HL-60/S4 treated with phorbol 12-myristate 13-acetate at 8.2 ng/mL for 4 days and 3 days (cell line): Measurements from ENCODE around the gene SATB2.

Experiments
- in situ Hi-C: fragments of 300-500 bp; cut with MboI; formaldehyde crosslinking; loops from 2 replicates; pipeline ENCODE4 v1.15.0; 2022; ENCODE audit warnings: low sequenced_read_pairs

Gene SATB2

DNA sequence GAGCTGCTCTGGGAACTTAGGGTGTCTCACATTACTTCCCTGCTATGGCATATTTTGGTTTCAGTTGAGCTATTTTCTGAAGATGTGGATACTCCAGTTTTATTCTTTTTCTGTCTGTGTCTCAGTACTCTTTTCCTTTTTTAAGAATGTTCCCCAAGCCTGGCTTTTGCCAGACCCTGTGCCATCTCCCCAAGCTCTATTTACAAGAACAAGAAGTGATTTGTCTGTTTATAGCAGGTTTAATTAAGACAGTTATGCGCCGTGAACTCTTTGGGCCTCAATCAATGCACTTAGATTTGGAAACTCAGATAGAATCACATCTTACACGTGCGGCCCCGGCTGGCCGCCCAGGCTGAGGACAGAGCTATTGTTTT lies 8.9 kb upstream of the SATB2 start:
- in situ Hi-C loops: no loop called here

DNA sequence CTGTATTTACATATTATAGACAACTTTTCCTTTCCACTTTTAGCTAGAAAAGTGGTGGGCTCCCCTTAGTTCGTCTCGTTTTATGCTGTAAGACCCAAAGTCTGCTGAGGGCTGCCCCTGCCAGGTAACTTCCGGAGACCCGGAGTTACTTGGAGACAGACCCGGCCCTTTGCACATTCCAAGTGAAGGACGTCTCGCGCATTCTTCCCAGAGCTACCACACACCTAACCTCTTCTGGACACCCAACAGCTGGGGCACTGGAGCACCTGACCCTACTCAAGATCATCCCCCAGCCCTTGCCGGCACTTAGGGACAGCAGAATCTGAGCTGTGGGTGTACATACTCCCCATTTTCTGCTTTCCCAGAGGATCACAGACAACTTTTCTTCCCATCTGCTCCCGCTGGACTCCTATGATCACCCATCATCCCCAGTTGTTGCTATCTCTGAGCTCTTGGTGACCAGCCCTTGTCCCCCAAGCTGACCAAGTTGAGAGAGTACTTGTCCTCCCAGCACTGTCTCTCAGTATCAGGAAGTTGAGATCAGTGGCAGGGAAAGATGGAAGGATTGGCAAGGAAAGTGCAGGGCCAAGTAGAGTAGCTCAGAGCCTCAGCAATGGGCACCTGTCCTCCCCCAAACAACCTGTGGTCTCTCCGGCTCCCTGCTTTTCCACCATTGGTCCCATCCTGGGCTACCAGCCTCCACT lies 8.4 kb upstream of the SATB2 start:
- in situ Hi-C loops: no loop called here

DNA sequence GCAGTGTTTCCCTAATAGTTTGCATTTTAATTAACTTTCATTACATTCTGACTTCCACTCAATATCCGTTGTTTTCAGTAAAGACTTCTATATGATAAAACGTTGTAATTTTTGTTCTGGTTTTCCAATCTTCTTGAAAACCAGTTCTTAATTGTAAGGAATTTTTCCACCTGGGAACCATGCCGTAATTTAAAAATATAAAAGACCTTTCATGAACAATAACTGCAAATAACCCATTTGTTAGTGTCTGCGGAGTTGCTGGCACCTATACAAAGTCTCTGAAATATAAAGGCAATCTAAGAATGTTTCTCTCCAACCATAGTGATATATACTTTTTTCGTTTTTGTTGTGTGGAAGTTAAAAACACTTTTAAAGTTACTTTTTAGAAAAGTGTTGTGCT lies 7.7 kb upstream of the SATB2 start:
- in situ Hi-C loops: no loop called here

DNA sequence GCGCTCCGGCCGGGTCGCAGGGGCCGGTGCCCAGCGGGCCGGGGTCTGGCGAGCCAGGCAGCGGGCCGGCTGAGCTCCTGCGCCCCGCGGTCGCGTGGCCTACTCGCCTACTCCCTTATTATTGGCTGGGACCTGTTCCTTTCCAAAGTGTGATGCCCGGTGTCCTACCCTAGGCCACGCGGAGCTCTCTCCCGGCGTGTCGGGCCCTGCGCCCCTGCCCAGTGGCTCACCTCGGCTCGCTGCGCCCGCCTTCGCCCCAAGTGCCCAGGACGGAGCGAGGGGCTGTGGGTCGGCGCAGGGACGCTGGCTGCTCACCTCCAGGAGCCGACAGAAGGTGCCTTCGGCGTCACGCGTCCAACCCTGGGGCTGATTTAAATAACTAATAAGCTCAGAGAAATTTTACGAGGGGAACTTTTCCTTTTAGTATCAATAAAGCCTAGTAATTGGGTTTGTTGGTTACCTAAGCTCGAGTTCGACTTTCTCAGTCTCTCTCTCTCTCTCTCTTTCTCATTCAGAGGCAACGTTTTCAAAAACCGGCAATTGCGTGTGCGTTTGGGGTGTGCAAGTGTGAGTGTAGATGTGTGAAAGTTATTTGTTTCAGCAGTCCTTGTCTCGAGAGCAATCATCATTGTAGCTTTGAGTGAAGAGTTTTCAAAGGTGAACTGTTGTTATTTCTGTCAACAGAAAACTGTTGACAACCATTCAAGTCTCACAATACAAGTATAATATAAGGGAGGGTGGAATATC lies 7.0 kb upstream of the SATB2 start:
- in situ Hi-C loops: no loop called here

DNA sequence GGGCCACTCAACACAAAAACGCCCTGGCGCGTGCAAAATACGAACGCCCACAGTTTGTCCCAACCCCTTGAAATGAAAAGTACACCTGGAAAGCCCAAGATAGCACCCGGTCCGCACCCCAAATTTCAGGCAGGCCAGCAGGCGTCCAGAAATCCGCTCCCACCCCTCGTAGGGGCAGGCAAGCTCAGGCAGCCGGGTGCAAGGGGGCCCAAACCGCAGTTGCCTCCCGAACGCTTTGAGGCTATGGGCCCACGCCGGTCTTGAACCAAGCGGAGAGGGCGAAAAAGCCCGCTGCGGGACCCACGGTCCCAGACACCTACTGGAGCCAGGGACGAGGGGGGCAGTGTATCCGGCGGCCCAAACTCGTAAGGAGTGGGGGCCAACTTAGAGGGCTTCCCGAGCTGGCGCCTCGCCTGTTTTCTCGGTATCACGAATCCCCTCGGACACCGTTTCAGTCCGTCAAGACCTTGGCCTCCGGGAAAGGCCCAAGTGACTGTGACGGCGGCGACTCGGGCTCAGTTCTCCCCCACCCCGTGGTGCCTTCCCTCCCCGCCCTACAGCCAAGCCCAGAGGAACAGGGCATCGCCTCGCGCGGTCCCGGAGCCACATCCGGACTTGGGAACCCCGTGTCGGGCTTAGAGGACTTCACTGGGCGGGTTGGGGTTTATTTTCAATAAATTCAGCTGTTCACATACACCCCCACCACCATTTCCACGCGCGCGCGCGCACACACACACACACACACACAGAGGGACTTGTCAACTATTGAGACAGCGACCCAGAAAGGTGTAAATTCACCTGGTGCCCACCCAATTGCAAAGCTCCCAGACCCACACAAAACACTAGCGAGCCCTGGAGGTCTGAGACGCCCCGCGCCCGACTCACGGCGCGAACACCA lies 6.2 kb upstream of the SATB2 start:
- in situ Hi-C loops: no loop called here

DNA sequence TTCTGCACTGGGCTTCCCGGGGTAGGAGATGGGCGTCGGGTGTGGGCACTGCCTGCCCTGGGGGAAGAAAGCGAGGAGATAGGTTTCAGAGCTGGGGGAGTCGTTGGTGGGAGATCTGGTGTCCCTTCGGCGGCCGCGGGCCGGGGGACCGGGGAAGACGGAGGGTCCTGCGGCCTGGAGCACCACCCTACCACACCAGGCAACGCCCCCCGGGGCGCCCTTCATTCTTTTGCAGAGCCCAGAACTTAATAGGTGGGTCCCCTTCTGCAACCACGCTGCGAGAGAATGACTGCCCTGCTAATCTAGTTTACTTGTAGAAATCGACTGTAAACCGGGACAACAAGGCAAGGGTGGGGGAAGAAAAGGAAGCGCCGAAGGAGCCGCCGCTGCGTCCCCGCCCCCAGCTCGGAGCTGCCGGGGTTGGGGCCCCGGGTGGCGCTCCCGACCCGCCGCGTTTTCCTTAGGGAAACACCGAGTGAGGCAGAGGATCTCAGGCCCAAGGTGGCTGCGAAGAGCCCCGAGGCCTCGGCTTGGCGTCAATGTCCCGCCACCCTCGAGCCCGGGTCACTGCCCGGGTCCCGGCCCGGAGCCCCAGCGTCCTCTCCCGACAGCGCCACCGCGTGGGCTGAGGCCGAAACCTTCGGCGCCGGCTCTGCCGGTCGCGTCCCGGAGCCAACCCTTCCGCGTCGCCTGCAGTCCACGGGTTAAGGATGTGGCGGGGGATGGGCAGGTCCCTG lies 5.4 kb upstream of the SATB2 start:
- in situ Hi-C loops: no loop called here

DNA sequence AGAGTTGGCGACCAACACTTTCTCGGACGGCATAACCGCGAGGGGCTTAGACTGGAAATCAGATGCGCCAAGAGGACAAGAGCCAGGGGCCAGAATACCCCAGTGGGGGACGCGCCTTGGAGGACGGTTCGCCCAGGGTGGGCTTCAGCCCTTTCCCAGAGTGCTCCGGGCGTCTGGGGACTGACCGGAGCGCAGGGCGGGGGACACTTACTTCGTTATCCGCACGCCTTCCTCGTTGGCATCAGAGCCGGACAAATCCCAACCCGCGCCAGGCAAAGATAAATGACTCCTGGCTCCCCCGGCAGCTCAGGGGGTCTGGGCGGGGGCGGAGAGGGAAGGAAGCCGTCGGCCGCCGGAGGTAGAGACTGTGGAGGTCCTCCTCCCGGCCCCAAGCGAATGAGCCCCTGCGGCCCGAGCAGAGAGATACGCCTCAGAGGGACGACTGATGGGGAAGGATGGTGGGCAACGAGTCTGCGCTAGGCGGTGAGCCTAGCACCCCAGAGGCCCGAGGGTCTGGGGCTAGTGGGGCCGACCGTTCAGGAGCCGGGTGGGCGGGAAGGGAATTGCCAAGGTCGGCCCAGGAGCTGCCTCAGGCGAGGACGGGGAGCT lies 4.7 kb upstream of the SATB2 start:
- in situ Hi-C loops: no loop called here

DNA sequence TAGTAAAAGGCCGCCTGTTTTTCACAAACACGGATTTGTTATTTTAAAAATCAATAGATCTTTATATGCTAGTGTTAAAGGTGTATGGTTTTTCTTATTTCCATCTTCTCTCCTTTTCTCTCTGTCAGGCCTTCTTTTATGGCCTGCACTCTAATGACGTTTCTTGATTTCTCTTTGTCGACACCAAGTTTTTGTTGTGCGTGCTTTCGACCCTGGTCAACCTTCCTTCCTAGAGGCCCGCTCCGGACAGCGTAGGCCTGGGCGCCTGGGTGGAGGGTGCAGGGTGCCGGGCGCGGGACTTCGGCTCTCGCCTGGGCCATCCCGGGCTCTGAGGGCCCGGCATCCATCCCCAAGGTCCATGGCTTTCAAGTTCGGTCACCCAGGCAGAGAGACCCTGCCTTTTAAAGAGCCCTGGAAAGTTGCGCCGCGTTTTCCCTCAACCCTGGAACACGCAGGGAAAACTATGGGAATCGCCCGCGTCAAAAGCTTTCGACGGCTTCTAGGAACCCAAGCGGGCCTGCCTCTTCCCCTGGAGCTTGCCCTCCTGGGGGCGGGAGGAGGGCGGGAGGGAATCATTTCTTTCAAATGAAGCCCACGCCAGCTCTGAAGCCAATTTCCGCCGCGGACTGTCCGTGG lies 4.1 kb upstream of the SATB2 start:
- in situ Hi-C loops: no loop called here

DNA sequence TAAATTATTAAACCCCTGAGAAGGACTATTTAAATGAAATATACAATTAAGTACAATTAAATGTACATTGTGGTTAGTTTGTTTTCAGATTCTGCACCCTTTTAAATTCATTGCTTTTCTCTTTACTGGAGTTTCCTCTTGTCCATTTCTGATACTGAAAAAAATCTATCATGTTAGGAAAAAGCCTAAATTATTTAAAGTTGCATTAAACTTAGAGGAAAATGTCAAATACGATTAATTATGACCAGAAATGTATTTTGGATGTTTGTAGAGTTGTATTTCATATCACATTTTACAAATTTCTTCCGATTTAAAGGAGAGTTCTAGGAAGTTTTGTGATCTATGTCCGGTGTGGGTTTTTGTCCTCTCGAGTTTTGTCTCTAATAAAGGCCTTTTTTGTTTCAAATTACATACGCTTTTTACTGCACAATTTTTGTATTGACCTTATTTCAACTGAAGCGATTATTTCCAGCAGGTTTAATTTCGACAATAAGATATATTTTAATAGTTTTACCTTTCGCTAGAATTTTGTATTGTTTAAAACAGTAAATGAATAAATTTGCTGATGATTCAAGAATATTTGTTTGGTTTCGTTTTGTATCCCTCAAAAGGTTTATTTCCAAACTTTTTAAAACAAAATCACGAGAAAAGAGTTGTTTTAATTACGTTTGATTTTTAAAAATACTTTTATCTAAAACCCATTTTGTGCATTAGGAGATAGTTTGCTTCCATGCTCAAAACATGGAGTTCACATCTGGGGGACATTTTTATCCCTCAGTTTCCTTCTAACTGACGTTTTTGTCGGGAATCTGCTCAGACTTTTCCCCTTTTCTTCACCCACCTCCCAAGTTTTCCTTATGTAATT lies 3.3 kb upstream of the SATB2 start:
- in situ Hi-C loops: no loop called here

DNA sequence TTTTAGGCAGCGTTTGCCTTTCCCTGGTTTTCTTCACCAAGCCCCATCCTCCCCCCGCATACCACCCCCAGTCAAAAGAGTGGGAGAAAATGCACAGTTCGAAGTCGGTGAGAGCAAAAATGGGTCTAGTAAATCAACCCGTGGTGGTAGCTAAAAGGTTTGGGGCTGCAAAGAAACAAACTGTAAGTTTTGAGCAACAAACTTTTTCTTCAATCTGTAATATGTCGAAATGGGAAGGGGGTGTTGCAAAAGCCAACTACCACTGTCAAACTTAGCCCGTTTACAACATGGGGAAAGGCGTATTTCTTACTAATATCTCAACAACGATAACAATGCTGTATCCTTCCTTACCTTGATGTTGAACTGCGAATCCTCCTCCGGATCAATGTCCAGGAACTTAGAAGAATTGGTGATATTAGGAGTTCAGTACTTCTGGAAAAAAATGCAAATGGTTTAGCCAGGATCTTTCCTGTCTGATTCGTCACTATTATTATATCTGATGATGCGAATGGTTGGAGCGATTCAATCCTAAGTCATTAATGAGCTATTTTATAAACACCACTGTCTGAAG lies 2.4 kb upstream of the SATB2 start:
- in situ Hi-C loops: no loop called here

DNA sequence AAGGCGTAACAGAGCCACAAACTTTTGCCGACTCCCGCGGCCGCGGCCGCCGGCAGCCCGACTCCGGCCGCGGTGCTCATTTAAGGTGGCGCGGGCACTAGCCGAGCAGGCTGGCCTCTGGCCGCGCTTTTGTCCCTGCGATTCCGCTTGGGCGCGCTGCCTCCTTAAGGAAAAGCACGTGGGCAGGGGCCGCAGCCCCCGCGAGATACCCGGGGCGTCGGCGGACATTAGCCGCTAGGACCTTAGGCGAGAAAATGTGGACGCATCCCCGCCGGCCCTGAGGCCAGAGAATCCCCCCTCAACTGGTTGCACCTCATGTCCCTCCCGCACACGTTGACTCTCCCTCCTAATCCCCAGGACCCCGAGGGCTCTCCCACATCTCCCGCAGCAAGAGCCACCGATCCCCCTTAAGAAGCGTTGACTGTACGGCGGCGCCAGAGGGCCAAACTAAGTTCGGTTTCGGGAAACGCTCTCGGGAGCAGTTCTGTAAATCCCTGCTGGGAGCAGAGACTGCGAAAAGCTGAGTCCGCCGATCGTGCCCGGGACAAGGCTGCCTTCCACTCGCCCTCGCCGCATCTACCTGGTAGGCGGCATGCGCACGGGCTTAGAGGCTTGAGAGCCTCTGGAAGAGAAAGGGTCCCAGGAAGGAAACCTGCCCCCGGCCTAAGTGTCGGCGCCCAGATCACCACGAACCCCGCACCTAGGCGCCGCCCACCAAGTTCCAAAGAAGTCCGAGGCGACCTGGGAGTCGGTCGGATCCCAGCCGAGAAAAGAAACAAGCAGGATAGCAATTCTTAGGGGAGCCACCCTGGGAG lies 1.8 kb upstream of the SATB2 start:
- in situ Hi-C loops: no loop called here

DNA sequence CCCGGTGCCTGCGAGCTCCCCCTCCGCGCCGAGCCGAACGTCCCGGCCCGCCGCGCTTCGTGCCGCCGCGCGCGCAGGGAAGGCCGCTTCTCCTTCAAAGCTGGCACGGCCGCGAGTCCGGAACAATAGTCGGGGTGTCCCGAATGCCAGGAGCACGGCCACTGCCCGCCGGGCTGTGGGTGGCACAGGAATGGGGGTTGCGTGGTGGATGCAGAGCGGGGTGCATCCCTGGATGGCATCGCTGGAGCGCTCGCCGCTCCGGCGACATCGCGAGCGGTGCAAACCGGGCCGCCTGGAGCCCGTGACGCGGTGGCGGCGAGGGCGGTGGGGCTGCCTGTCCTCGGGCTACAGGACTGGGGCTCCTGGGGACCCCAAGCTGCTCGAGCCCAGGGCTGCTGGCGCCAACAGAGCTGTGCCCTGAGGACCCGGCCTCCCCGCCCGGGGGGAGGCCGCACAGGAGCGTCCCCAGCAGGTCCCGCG lies 1.1 kb upstream of the SATB2 start:
- in situ Hi-C loops: no loop called here

DNA sequence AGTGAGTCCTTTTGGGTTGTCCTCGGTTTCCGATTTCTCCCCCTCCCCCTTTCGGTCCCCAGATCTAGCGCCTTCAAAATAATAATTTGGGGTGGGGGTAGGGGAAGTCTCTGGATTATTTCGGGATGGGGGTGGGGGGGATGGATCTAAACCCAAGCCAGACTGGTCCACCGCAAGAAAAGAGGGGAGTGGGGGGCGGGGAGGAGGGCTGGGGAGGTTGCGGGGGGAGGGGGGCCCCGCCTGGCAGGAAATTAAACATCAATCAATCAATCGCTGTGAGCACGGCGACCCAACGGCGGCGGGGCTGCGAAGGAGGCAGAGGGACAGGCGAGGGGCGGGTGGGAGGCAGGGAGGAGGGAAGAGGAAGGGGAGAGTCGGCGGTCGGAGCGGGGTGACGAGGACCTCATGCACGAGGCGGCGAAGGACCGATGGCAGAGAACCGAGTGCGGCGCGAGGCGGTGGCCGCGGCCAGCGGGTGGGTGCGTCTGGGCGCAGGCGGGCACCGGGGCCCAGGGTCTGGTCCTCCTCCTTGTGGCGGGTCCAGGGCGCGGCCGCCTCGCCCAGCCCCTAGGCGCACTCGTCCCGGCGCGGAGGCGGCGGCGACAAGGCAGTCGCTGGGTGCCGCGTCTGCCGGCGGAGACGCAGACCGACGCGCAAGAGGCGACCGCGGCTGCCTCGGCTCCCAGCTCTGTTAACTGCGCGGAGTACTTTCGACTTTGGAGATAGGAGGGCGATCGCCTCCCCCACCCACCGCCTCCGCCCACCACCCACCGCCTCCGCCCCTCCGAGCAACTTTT lies 468 bp upstream of the SATB2 start:
- in situ Hi-C loops: no loop called here

DNA sequence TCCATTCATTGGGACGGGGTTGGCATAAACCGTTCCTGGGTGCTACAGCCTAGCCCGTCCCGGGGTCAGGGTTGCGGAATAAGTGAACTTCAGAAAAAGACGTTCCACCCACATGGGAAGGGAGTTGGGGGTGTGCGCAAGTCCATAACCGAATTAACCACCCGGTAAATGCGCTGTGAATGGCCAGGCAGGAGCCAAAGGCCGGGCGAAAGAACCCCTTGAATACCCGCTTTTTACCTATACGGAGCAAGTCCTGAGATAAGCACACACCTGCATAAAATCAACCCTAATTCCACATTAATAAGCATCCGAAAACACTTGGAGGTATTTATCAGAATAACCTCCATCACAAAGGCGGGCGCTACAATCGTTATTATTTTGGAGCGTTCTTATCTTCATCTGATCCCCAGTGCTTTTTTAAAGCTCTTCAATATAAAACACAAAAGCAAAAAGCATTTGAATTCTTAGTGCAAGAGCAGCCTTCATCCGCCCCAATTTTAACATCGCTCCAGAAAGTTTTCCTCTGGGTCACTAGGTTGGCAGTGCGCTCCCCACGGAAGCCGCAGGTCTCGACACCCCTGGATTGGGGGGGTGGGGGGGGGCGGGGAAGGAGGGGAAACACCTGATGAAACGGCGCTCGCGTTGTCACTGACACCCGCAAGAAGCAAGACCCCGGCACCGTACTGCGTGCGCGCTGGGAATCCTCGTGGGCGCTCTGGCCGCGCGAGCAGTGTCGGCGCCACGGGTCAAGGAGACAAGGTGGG lies 1.2 kb downstream of the SATB2 start:
- in situ Hi-C loops: no loop called here

DNA sequence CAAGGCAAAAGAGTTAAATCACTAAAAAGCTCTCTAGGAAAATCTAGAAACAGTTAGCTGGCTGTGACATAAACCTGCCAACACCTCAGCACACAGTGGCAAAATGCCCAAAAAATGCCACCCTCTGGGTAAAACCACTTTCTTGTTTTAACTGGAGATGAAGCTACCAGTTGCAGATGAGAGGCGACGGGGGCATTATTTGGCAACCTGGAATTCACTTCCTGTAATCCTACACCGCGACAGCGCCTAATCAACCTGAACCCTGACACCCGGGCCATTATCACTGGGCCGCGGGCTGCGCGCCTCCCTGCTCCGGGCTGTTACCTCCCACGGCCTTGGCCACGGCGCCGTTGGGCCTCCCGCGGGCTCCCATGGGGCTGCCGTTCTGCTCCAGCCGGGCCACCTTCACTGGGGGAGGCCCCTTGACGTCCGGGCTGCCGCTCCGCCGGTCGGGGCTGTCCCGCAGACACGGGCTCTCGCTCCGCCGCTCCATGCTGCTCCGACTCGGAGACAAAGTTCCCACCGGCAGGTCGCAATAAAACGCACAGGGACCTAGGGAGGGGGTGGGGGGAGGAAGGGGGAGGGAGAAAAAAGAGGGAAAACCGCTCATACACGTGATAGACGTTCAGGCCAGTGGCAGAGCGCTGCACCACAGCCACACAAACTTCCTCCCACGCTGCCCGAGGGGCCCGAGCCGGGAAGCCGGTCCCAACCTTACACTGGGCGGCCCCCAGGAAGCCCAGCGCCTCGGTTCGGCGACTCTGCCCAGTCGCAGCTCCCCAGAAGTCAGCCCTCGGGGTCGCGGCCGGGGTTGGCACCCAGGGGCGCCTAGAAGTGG lies 2.0 kb downstream of the SATB2 start:
- in situ Hi-C loops: no loop called here

DNA sequence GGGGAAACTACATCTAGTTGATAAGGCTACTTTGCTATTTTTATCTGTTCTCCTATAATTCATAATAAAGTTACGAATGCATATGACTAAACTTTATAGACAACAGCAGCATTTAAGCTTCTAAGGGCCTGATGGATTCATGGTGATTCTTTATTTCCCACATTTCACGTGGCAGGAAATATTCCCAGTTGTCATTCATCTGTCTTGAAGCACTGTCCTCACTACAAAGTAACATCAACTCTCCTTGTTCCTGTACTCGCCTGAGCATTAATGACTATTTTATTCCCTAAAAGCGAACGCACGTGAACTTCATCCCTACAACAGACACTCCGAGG lies 2.6 kb downstream of the SATB2 start:
- in situ Hi-C loops: no loop called here
